Hindlimb muscle (tissue), 1 donor: ENCODE results near the gene NAXD. TPM values are rescaled to one million over a fixed set of nuclear protein-coding genes. Genes with fewer than 3 reads are reported as not detected.
A peak's percentile ranks its signal among the peaks of the same experiment; 100 is the strongest.
"Not testable (repeated sequence)": the region's sequence is repeated elsewhere in the genome, so short reads cannot be mapped to it uniquely, and the experiment has no call there.

Source experiments
- DNase-seq: peaks from one replicate; pipeline ENCODE4 v3.0.0-alpha.2; 2013
- polyA plus RNA-seq: library from polyadenylated mRNA; unstranded; fragments of 120-200 nt; gene quantifications from one replicate; pipeline ENCODE4 v1.2.1, GENCODE V29; 2013; ENCODE audit not compliant: insufficient read length

Gene NAXD
- polyA plus RNA-seq, 1 donor: 31.2 TPM

- DNase-seq: no peak
Observed at GRCh38 chr13:110665491-110666254, 50.3 kb downstream of the NAXD start.

DNA sequence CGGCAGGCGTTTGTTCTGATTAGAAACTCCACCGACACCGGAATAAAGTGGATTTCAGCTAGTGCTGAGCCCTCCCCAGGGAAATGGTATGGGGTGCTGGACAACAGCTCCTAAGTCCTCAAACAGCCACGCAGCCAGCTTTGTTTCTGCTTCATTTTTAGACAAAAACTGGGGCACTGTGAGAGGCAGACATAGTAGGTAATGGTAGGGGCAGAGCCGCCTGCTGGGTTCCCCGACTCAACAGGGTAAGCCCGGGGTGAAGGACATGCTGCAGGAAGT lies 50.8 kb downstream of the NAXD start:
- no peak for DNase-seq

- no peak for DNase-seq
Observed at GRCh38 chr13:110669036-110669435, 53.7 kb downstream of the NAXD start.

DNA sequence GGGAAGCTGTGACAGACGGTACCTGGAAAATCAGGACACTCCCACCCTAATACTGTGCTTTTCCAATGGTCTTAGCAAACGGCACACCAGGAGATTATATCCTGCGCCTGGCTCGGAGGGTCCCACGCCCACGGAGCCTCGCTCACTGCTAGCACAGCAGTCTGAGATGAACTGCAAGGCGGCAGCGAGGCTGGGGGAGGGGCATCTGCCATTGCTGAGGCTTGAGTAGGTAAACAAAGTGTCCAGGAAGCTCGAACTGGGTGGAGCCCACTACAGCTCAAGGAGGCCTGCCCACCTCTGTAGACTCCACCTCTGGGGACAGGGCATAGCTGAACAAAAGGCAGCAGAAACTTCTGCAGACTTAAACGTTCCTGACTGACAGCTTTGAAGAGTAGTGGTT lies 54.5 kb downstream of the NAXD start:
- DNase-seq: not testable (repeated sequence)

DNA sequence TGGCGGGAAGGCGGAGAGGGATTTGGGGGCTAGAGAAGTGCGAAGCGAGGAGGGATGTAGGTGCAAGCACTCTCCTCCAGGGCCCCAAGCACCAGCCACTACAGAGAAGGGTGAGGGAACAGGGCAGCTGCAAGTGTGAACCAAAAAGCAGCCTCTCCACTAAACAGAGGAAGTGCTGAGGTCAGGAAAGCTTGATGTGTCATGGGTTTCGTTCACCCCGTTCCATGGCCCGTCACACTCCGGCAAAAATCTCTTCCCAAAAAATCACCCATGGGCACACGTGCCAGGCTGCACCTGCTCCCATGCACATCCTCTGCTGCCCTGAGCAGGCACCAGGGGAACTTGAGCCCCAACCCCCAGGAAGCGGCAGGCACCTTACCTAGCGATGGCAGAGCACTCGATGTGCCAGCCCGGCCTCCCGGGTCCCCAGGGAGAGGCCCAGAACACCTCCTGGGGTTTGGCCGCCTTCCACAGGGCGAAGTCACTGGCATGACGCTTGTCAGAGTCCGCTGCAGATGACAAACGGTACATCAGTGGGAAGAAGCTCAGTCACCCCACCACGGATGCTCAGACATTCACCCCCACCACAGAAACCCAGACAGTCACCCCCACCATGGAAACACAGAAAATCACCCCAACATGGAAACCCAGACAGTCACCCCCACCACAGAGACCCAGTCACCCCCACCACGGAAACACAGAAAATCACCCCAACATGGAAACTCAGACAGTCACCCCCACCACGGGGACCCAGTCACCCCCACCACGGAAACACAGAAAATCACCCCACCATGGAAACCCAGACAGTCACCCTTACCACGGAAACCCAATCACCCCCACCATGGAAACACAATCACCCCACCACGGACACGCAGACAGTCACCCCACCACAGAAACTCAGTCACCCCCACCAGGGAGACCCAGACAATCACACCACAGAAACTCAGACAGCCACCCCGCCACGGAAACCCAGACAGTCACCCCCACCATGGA lies 61.5 kb downstream of the NAXD start:
- peak; percentile 18 for DNase-seq

DNA sequence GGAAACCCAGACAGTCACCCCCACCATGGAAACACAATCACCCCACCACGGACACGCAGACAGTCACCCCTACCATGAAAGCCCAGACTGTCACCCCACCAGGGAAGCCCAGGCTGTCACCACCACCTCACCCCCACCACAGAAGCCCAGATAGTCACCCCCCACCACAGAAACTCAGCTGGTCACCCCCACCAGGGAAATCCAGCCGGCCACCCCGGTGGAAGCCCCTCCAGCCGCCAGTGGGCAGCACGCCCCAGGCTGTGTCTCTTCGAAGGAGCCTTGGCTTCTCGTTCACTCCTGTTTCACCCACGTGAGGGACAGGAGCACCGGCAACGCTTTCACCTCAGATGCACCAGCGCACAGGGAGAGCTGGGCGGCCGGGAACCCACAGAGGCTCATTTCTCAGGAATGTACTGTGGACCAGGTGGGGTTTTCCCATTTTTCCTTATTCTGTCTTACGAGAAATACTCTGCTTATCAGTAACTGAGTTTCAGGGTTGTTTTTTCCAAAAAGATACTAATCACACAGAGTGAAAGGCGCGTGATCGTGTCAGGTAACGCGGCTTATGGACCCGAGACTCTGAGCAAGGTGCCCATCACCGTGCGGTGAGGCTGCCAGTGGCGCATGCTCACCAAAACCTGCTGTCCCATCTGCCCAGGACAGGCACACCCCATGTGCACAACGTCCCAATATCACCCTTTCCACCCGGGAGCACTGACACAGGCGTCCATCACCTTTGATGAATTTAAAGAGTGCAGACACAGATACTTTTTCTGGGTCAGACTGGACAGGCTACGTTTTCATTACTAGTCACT lies 62.6 kb downstream of the NAXD start:
- no peak for DNase-seq

DNA sequence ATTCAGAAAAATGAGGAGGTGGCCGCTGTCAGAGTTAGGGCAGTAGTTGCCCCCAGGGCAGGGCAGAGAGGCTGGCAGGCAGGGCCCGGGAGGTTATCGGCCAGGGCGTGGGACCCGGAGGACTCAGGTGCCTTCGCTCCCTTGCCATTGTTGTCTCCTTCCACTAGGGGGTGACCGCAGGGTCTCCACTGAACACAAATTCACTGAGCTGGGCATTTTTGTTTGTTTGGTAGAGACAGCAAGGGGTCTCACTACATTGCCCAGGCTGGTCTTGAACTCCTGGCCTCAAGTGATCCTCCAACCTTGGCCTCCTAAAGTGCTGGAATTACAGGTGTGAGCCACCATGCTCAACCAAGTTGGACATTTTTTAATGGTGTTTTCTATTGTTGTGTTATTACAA lies 65.5 kb downstream of the NAXD start:
- DNase-seq: no peak

- DNase-seq: no peak
Observed at GRCh38 chr13:110681868-110682550, 66.7 kb downstream of the NAXD start.

DNA sequence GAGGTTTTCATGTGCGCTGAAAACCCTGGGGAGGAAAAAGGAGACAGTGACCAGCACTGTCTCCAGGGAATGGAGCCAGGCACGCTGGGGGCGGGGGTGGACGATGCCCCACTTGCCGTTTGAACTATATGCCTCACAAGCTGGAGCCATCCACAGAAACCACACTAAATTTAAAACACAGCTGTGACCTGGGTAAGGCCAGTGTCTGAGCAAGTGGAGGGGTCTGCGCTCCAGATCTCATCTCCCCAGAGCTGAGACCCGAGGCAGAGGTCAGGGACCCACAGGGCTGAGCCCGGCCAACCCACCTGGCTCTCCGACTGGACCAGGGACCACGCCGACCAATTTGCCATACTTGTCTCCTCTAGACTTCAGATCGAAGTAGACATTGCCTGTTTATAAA lies 67.4 kb downstream of the NAXD start:
- no peak for DNase-seq

DNA sequence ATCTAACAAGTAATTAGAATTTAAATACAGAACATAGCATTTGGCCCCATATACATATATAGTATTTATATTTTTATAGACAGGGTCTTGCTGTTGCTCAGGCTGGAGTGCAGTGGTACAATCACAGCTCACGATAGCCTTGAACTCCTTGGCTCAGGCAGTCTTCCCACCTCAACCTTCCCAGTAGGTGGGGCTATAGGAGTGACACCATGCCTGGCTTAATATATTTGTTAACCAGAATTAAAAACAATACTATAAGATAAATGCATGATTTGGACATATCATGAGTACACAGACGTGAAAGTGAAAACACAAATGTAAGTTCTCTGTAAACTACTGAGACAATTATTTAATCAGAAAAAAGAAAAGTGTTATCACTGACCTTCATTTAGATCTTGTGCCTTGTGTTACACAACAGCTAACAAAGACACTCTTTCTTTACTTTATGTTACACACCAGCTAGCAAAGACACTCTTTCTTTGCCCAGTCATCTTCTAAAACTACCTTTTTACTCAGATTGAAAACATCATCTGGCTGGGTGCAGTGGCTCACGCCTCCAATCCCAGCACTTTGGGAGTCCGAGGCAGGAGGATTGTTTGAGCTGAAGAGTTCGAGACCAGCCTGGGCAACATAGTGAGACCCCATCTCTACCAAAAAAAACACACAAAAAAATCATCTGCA lies 68.0 kb downstream of the NAXD start:
- no peak for DNase-seq

GRCh38 chr13:110683921-110684320 lies 68.6 kb downstream of the NAXD start:
- DNase-seq: no peak

GRCh38 chr13:110684388-110685056 lies 69.2 kb downstream of the NAXD start:
- DNase-seq: no peak

DNA sequence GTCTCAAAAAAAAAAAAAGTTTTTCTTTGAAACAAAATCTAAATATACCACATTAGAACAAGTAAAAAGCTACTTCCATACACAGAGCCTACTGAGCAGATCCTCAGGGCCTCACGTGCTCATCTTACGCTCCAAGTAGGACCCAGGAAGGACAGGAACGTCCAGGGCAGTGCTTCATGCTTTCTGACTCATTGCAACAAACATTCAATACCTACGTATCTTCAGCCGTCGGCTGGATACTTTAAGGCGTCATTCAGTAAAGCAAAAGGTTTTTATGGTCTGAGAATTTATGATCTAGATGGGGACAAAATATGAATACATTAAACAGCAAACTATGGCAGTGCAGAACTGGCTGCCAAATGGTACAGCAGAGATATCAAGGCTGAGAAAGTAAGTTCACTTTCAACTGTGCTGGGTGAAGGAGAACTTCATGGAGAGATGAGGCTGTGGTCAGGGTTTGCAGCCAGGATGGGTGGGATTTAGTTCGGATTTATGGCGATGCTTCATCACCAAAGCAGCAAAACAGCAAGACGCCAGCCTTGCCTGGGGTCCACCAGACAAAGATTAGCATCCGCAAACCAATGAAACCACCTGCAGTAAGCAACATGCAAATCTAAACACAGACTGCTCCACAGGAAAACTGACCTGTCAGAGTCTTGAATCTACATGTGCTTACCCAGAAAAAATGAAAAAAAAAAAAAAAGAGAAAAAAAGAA lies 70.1 kb downstream of the NAXD start:
- DNase-seq: no peak

- DNase-seq: no peak
Observed at GRCh38 chr13:110687736-110688135, 72.4 kb downstream of the NAXD start.

GRCh38 chr13:110689041-110689440 lies 73.7 kb downstream of the NAXD start:
- no peak for DNase-seq

Other genes starting within 250 kb of the NAXD start
- gene RAB20, start 53.8 kb upstream of the NAXD start, polyA plus RNA-seq: 2.9 TPM
- gene CARS2, start 90.6 kb downstream of the NAXD start, polyA plus RNA-seq: 73.4 TPM
- gene ING1, start 98.2 kb downstream of the NAXD start, polyA plus RNA-seq: 10.1 TPM